Colon (tissue), 2 donors: ENCODE results near the gene GP1BA.
A peak's percentile ranks its signal among the peaks of the same experiment; 100 is the strongest.

Experiments used
- FAIRE-seq: peaks from 2 replicates; lab custom pipeline; 2012; peaks lifted over from hg19 to GRCh38; lab: Jason Lieb, UNC
- donor health status: control.
- donor health status: control.

The GP1BA gene

GRCh38 chr17:4938688-4939545, 6.8 kb downstream of the GP1BA start:
- FAIRE-seq, result no peak

- FAIRE-seq, result no peak
Observed at GRCh38 chr17:4939546-4939795, 7.4 kb downstream of the GP1BA start.

- FAIRE-seq, result peak; percentile 18
Observed at GRCh38 chr17:4939796-4940554, 7.9 kb downstream of the GP1BA start, which contains the start of the genes RNF167 and SLC25A11. RNF167 (plus strand) TSS chr17:4940268; CDS start chr17:4940910, 642 bp downstream. SLC25A11 (minus strand) TSS chr17:4940046; CDS start chr17:4939910, 136 bp downstream.

- FAIRE-seq, result no peak
Observed at GRCh38 chr17:4940555-4941318, 8.7 kb downstream of the GP1BA start.

GRCh38 chr17:4941319-4941610, 9.2 kb downstream of the GP1BA start:
- FAIRE-seq, result no peak

GRCh38 chr17:4942760-4943508, 10.9 kb downstream of the GP1BA start:
- no peak for FAIRE-seq

- no peak for FAIRE-seq
Observed at GRCh38 chr17:4944163-4944553, 12.1 kb downstream of the GP1BA start.

GRCh38 chr17:4944554-4945175, 12.6 kb downstream of the GP1BA start:
- no peak for FAIRE-seq

GRCh38 chr17:4945176-4945943, 13.3 kb downstream of the GP1BA start:
- no peak for FAIRE-seq

- FAIRE-seq, result no peak
Observed at GRCh38 chr17:4945944-4946280, 13.8 kb downstream of the GP1BA start.

GRCh38 chr17:4946312-4946976, 14.4 kb downstream of the GP1BA start:
- no peak for FAIRE-seq

- FAIRE-seq, result no peak
Observed at GRCh38 chr17:4947010-4947410, 14.9 kb downstream of the GP1BA start.

GRCh38 chr17:4947411-4948165, 15.5 kb downstream of the GP1BA start:
- no peak for FAIRE-seq

- no peak for FAIRE-seq
Observed at GRCh38 chr17:4948166-4948930, 16.3 kb downstream of the GP1BA start, which contains the start of gene PFN1. PFN1 (minus strand) TSS chr17:4948530; CDS start chr17:4948394, 136 bp downstream.

- no peak for FAIRE-seq
Observed at GRCh38 chr17:4948931-4949320, 16.8 kb downstream of the GP1BA start.

- no peak for FAIRE-seq
Observed at GRCh38 chr17:4949321-4950074, 17.4 kb downstream of the GP1BA start.

GRCh38 chr17:4950075-4950745, 18.1 kb downstream of the GP1BA start:
- FAIRE-seq, result no peak
